ENCODE results near the gene DEXI.

GRCh38 chr16:10946308-10946707 is 4.0 kb upstream of the DEXI start:
- TF ChIP-seq CTCF (conservative IDR thresholded peaks at IDR 0.05; ENCODE audit: low read depth, low read length) = no peak
- no peak for TF ChIP-seq CEBPB (IDR thresholded peaks at IDR 0.05; ENCODE audit: low read depth, low read length)
- TF ChIP-seq RFX5 (IDR thresholded peaks at IDR 0.05; ENCODE audit: low read depth, low read length) = no peak
- TF ChIP-seq RCOR1 (IDR thresholded peaks at IDR 0.05; ENCODE audit: insufficient replicate concordance, low read length) = no peak
- no peak for TF ChIP-seq POLR2A (IDR thresholded peaks at IDR 0.05; ENCODE audit: low read depth, low read length)
- no peak for TF ChIP-seq CHD1 (IDR thresholded peaks at IDR 0.05; ENCODE audit: low read depth, low read length)
- no peak for TF ChIP-seq MXI1 (IDR thresholded peaks at IDR 0.05; ENCODE audit: borderline replicate concordance, low read depth, low read length)
- TF ChIP-seq BHLHE40 (IDR thresholded peaks at IDR 0.05; ENCODE audit: low read depth, low read length) = no peak
- TF ChIP-seq SMC3 (IDR thresholded peaks at IDR 0.05; ENCODE audit: low read depth, low read length) = no peak
